GM12874 (cell line): ENCODE measurements around the gene TENT4A.

ENCODE experiments used
- TF ChIP-seq, protein P1 (sequence below): IDR thresholded peaks from 2 replicates; pipeline ENCODE4 v1.5.1; 2011; ENCODE audit warnings: low read depth, mild to moderate bottlenecking, control low read depth, low read length, moderate library complexity; ENCODE audit not compliant: insufficient read depth

The TENT4A gene

DNA sequence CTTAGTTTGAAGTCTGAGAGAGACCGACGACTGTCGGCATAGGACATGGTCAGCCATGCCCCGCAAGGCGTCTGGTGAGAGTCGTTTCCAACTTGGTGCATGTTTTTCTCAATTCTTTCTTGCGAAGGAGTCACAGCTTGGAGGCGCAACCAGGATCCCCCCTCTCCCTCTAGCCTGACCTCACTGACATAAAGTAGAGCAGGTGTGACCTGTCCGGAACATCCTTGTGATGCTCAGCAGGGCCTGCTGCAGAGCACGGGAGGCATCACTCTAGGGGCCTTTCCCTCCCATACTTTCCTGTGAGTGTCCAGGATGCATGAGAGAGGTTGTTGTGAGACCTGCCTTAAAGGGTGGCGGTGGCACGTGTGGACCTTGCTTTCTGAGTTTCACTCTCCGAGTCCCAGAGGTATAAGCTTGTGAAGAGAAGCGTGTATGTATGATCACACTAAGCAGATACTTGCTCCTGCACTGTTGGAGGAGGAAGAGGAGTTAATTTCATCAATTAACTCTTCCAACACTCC lies 5.0 kb downstream of the TENT4A start:
- TF ChIP-seq, protein P1, sequence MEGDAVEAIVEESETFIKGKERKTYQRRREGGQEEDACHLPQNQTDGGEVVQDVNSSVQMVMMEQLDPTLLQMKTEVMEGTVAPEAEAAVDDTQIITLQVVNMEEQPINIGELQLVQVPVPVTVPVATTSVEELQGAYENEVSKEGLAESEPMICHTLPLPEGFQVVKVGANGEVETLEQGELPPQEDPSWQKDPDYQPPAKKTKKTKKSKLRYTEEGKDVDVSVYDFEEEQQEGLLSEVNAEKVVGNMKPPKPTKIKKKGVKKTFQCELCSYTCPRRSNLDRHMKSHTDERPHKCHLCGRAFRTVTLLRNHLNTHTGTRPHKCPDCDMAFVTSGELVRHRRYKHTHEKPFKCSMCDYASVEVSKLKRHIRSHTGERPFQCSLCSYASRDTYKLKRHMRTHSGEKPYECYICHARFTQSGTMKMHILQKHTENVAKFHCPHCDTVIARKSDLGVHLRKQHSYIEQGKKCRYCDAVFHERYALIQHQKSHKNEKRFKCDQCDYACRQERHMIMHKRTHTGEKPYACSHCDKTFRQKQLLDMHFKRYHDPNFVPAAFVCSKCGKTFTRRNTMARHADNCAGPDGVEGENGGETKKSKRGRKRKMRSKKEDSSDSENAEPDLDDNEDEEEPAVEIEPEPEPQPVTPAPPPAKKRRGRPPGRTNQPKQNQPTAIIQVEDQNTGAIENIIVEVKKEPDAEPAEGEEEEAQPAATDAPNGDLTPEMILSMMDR: no peak

DNA sequence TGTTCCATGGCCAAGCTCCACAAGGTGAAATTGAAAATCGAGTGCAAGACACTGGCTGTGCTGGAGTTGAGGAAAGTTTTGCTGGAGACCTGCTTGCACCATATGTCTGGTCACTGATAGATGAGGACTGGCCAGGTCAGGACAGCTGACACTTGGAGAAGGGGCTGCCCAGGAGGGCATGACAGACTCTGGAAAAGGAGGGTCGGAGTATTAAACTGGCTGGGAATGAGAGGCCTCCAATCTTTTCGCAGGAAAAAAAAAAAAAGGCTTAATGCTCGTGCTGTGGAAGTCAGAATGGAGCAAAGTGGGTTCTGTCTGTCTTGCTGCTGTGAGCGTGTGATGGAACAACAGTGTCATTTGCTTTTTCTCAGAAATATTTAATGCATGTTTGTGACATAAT lies 5.5 kb downstream of the TENT4A start:
- TF ChIP-seq, protein P1: no peak

DNA sequence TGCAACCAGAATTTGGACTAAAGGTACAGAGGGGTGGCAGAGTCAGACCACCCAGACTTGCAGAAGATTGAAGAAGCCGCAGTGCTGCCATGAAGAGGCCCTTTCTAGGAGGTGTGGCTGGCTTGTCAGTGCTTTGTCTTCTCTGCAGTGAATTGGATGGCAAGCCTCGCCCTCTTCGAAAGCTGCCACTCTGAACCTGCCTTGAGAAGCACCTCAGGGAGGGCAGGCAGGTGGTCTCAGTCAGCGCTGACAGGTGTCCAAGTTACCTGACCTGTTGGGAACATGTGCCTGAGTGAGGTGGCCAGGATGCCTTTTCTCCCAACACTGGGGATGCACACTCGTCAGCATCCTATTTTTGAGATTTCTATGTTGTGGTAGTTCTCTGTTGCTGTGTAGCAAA lies 6.2 kb downstream of the TENT4A start:
- TF ChIP-seq, protein P1: no peak

DNA sequence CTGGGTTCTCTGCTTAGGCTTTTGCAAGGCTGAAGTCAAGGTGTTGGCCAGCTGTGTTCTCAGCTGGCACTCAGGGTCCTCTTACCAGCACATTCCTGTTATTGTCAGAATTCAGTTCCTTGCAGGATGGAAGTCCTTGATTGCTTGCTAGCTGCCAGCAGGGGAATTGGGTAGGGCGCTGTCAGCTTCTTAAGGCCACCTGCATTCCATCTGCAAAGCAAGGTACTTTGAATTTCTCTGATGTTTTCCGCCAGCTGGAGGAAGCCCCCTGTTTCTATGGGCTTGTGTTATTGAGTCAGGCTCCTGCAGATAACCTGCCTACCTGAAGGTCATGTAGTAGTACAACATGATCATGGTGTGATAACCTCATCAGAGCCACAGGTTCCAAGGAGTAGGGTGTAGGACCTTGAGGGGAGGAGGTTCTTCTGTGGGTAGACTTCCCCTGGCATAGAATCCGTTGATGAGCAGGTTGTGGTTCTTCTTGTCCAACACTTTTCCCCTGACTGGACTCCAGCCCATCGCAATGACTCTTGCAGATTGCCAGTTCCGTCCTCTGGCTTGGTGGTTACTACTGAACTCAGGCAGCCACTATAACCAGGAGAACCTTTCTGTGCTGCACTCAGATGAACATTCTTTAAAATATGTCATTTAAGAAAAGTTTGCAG lies 6.8 kb downstream of the TENT4A start:
- TF ChIP-seq, protein P1: no peak

DNA sequence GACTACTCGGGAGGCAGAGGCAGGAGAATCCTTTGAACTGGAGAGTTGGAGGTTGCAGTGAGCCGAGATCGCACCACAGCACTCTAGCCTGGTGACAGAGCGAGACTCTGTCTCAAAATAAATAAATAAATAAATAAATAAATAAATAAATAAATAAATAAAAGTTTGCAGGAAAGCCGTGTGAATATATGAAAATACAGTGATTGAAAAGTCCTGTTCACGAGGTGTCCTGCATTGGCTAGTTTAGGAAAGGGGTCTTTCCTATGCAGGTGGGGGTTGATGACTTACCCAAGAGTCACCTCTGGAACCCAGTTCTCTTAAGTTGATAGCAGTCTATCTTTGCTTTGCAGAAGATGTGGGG lies 7.3 kb downstream of the TENT4A start:
- TF ChIP-seq, protein P1: no peak

DNA sequence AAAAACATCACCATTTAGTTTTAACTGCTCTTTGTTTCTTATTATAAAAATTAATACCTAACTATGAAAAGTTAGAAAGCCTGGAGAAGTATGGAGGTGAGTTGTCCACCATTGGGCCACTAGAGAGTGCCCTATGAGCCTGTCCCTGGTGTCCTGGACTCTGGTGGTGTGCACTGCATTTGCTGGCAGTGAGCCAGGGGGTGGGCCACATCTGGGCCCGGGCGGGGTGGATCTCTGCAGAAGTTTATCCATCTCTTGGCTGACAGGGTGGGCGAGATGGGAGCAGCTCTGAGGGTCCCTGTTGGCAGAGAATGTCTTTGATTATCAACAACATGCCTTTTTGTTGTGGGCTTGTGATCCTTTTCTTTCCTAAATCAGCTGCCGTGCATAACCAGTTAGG lies 8.2 kb downstream of the TENT4A start:
- TF ChIP-seq, protein P1: no peak

DNA sequence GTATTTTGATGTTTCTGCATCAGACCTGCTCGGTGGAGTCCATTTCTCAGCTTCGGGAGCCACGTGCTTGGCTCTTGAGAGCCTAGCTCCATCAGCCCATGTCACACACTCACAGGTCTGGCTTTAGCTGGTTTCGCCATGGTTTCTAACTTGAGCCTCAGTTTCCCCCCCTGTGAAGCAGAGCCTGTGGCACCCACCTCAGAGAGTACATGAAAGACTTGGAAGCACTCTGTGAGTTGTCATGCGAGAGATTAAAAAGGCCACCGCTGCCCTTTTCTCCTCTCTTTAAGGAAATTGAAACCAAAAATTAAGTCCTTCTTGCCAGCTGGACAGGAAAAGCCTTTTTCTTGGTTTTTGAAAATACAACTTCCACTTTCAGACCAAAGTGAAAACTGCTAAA lies 8.8 kb downstream of the TENT4A start:
- TF ChIP-seq, protein P1: no peak
